SK-N-SH (cell line): ENCODE results near the gene RASL12. TPM values are rescaled to one million over a fixed set of nuclear protein-coding genes. Genes with fewer than 3 reads are reported as not detected.

Source experiments
- CTCF ChIA-PET: fragments of 300-600, 350-600 bp; formaldehyde crosslinking; extraction: SDS; loops from one replicate; lab custom pipeline; 2021; lab: Yijun Ruan, JAX
- POLR2A ChIA-PET: fragments of 350-600 bp; sonication (Branson Sonifier 250); formaldehyde crosslinking; extraction: SDS; loops from one replicate; lab custom pipeline; 2020; ENCODE audit warnings: antibody characterized with exemption, inconsistent platforms; lab: Yijun Ruan, JAX
- DNase-seq: peaks from one replicate; pipeline ENCODE4 v3.0.0; 2012
- H2AFZ ChIP-seq: fragments of 200-600 bp; sonication (generic); 2 replicates; pipeline ENCODE4 v1.8.1; 2016; ENCODE audit warnings: antibody characterized with exemption, mild to moderate bottlenecking, low read depth
- H3F3A ChIP-seq: fragments of 200-600 bp; sonication (generic); replicated peaks from 2 replicates; pipeline ENCODE3; 2016; ENCODE audit warnings: antibody characterized with exemption, mild to moderate bottlenecking; ENCODE audit not compliant: insufficient read depth
- H3K27ac ChIP-seq, 2 experiments: fragments of 200-500 bp in 1 of 2; fragments of 200-600 bp in 1 of 2; sonication (Bioruptor generic) in 1 of 2; sonication (generic), shearing (Covaris generic) in 1 of 2; 2 replicates each; pipeline versions ENCODE4 v1.5.1 to v1.6.1; 2014 to 2016; ENCODE audit warnings: low read depth in 2 of 2, inconsistent platforms in 1 of 2, low read length in 1 of 2, mild to moderate bottlenecking in 1 of 2, mixed read lengths in 1 of 2
- H3K27me3 ChIP-seq: fragments of 200-600 bp; sonication (generic), shearing (Covaris generic); 2 replicates; pipeline ENCODE4 v1.6.1; 2016; ENCODE audit warnings: mixed run types; ENCODE audit not compliant: insufficient read depth
- H3K36me3 ChIP-seq, 2 experiments: fragments of 200-500 bp in 1 of 2; fragments of 200-600 bp in 1 of 2; sonication (Bioruptor generic) in 1 of 2; sonication (generic) in 1 of 2; replicated peaks in 1 of 2; 2 replicates each; pipeline versions ENCODE3 to v1.5.1; 2014 to 2016; ENCODE audit warnings: low read length in 1 of 2, mild to moderate bottlenecking in 1 of 2; ENCODE audit not compliant: insufficient read depth in 2 of 2, control insufficient read depth in 1 of 2
- H3K4me1 ChIP-seq, 2 experiments: fragments of 200-500 bp in 1 of 2; fragments of 200-600 bp in 1 of 2; sonication (Bioruptor generic) in 1 of 2; sonication (generic), shearing (Covaris generic) in 1 of 2; 2 replicates each; pipeline versions ENCODE4 v1.5.1 to v1.6.1; 2014 to 2016; ENCODE audit warnings: low read depth in 1 of 2, low read length in 1 of 2, mixed run types in 1 of 2; ENCODE audit not compliant: insufficient read depth in 2 of 2, control insufficient read depth in 1 of 2
- H3K4me2 ChIP-seq: fragments of 200-600 bp; sonication (generic), shearing (Covaris generic); 2 replicates; pipeline ENCODE4 v1.6.1; 2017; ENCODE audit warnings: mixed run types
- H3K4me3 ChIP-seq, 2 experiments: fragments of 200-500 bp in 1 of 2; fragments of 200-600 bp in 1 of 2; sonication (Bioruptor generic) in 1 of 2; sonication (generic), shearing (Covaris generic) in 1 of 2; 2 replicates each; pipeline versions ENCODE4 v1.5.1 to v1.8.1; 2014 to 2016; ENCODE audit warnings: low read depth in 2 of 2, inconsistent platforms in 1 of 2, low read length in 1 of 2, mild to moderate bottlenecking in 1 of 2, mixed read lengths in 1 of 2, moderate library complexity in 1 of 2
- H3K79me2 ChIP-seq: fragments of 200-600 bp; sonication (generic); 2 replicates; pipeline ENCODE4 v1.8.1; 2017; ENCODE audit warnings: mild to moderate bottlenecking; ENCODE audit not compliant: insufficient read depth
- H3K9ac ChIP-seq: fragments of 200-600 bp; sonication (generic); 2 replicates; pipeline ENCODE4 v1.6.1; 2017; ENCODE audit warnings: mixed run types
- H3K9me2 ChIP-seq: fragments of 200-600 bp; sonication (generic); 2 replicates; pipeline ENCODE4 v1.6.1; 2017; ENCODE audit warnings: mixed run types
- H3K9me3 ChIP-seq: fragments of 200-600 bp; sonication (generic); 2 replicates; pipeline ENCODE4 v1.6.1; 2017; ENCODE audit warnings: mixed run types, mild to moderate bottlenecking, moderate library complexity
- H4K20me1 ChIP-seq: fragments of 200-600 bp; sonication (generic); 2 replicates; pipeline ENCODE4 v1.6.1; 2017; ENCODE audit warnings: mild to moderate bottlenecking, mixed run types; ENCODE audit not compliant: insufficient read depth
- CHD2 ChIP-seq: fragments of 150-350 bp; IDR thresholded peaks from 2 replicates; pipeline ENCODE4 v1.6.1; 2018; ENCODE audit warnings: low read length; ENCODE audit not compliant: partially characterized antibody
- CTCF ChIP-seq: fragments of 200-600 bp; sonication (generic); IDR thresholded peaks from 2 replicates; pipeline ENCODE4 v1.6.1; 2017; ENCODE audit warnings: antibody characterized with exemption, mild to moderate bottlenecking, moderate library complexity
- ELF1 ChIP-seq: IDR thresholded peaks from 2 replicates; pipeline ENCODE4 v1.4.0; 2012
- GATA2 ChIP-seq: sonication (generic); formaldehyde crosslinking; IDR thresholded peaks from 2 replicates; pipeline ENCODE4 v1.5.0; 2020; ENCODE audit warnings: mild to moderate bottlenecking, missing genetic modification reagents
- IRF3 ChIP-seq: fragments of 150-350 bp; IDR thresholded peaks from 2 replicates; pipeline ENCODE4 v1.6.1; 2016; ENCODE audit warnings: mild to moderate bottlenecking, low read depth, low read length
- JUND ChIP-seq: IDR thresholded peaks from 2 replicates; pipeline ENCODE4 v1.4.0; 2012
- MAX ChIP-seq: IDR thresholded peaks from 2 replicates; pipeline ENCODE4 v1.4.0; 2012; ENCODE audit warnings: low read depth
- NFIC ChIP-seq: IDR thresholded peaks from 2 replicates; pipeline ENCODE4 v1.4.0; 2012; ENCODE audit warnings: borderline replicate concordance
- NRF1 ChIP-seq: IDR thresholded peaks from 2 replicates; pipeline ENCODE4 v1.6.1; 2012; ENCODE audit warnings: low read depth, mild to moderate bottlenecking, low read length
- RAD21 ChIP-seq: IDR thresholded peaks from 2 replicates; pipeline ENCODE4 v1.6.1; 2012; ENCODE audit warnings: mild to moderate bottlenecking, low read length
- RCOR1 ChIP-seq: fragments of 150-350 bp; IDR thresholded peaks from 2 replicates; pipeline ENCODE4 v1.6.1; 2017; ENCODE audit warnings: antibody characterized with exemption, low read length
- REST ChIP-seq: IDR thresholded peaks from 2 replicates; pipeline ENCODE4 v1.6.1; 2012; ENCODE audit warnings: mild to moderate bottlenecking, low read depth, low read length, moderate library complexity
- TAF1 ChIP-seq: IDR thresholded peaks from 2 replicates; pipeline ENCODE4 v1.6.1; 2012; ENCODE audit warnings: low read depth, mild to moderate bottlenecking, low read length, moderate library complexity, borderline replicate concordance
- USF1 ChIP-seq: IDR thresholded peaks from 2 replicates; pipeline ENCODE4 v1.4.0; 2012; ENCODE audit warnings: low read depth, borderline replicate concordance
- ZBTB33 ChIP-seq: IDR thresholded peaks from 2 replicates; pipeline ENCODE4 v1.4.0; 2012; ENCODE audit warnings: low read depth, borderline replicate concordance
- WGBS: methylation state at CpG from one replicate; pipeline ENCODE4 v1.1.6; 2017; ENCODE audit warnings: low lambda C conversion rate; 5-methylcytosine and 5-hydroxymethylcytosine counted together
- polyA plus RNA-seq, 3 experiments: library from polyadenylated mRNA; depleted of rRNA; stranded (reverse); fragments of >200 nt; gene quantifications; 2 replicates each; pipeline ENCODE4 v1.2.3, GENCODE V29; 2012

The RASL12 gene
- polyA plus RNA-seq, 1 of the 3 experiments (the other 2 are of a cell fraction): not detected

- no peaks in the 10 kb centered on the region for H3K27me3 ChIP-seq
- H3K9me2 ChIP-seq: no peaks in the 10 kb centered on the region
- H3K27ac ChIP-seq: no peak overlapping the region; a peak in 1 of 4 replicates
- H3F3A ChIP-seq: peaks cover 4% of the 10 kb centered on the region
- WGBS: 91% methylated on average over 3 of the region's 3 CpGs
- CTCF ChIA-PET: interaction anchor here (1.1 to 1.9 kb wide), 4 partner anchors 9 to 56 kb away, joined by 3 to 9 read pairs (median 5); no protein-coding TSS in a partner anchor
- H3K9ac ChIP-seq: no peak overlapping the region
- TF ChIP-seq RCOR1: no peak
- TF ChIP-seq TAF1: no peak
- TF ChIP-seq MAX: no peak
- no peak for TF ChIP-seq GATA2
- no peak for TF ChIP-seq CHD2
- TF ChIP-seq REST: no peak
- TF ChIP-seq NFIC: no peak
- TF ChIP-seq ZBTB33: no peak
- no peak for TF ChIP-seq JUND
- TF ChIP-seq RAD21: no peak
- no peak for TF ChIP-seq USF1
- no peak for TF ChIP-seq NRF1
- no peak for TF ChIP-seq IRF3
- TF ChIP-seq CTCF: no peak
- TF ChIP-seq ELF1: no peak
- H3K36me3 ChIP-seq: peaks cover 18 to 49% of the 10 kb centered on the region in 2 experiments
- no peaks in the 10 kb centered on the region for H3K9me3 ChIP-seq
- POLR2A ChIA-PET: no interaction called here
- H2AFZ ChIP-seq: no peak overlapping the region
- peak; percentile 49 for DNase-seq
- no peak overlapping the region for H3K4me3 ChIP-seq
- H3K4me2 ChIP-seq: no peak overlapping the region
- no peaks in the 10 kb centered on the region for H3K79me2 ChIP-seq
- no peaks in the 10 kb centered on the region for H4K20me1 ChIP-seq
- peaks cover 0 to 2% of the 10 kb centered on the region in 2 experiments; a peak in 1 of 4 replicates for H3K4me1 ChIP-seq
These were observed 43.0 kb upstream of the RASL12 start for GRCh38 chr15:65110676-65111292.
